HepG2 (cell line): Measurements from ENCODE around the gene MOGAT3. TPM values are rescaled to one million over a fixed set of nuclear protein-coding genes. Genes with fewer than 3 reads are reported as not detected.

Source experiments
- BATF2 ChIP-seq: sonication (generic); formaldehyde crosslinking; IDR thresholded peaks from 2 replicates; pipeline ENCODE4 v1.8.0; 2022; ENCODE audit warnings: mild to moderate bottlenecking, missing genetic modification reagents, moderate library complexity
- DR1 ChIP-seq: sonication (generic); formaldehyde crosslinking; IDR thresholded peaks from 2 replicates; pipeline ENCODE4 v1.8.0; 2021; ENCODE audit warnings: mild to moderate bottlenecking, missing genetic modification reagents, inconsistent platforms
- ELF1 ChIP-seq: sonication (generic); formaldehyde crosslinking; IDR thresholded peaks from 2 replicates; pipeline ENCODE4 v1.4.0; 2020; ENCODE audit warnings: missing genetic modification reagents
- ETS1 ChIP-seq: sonication (generic); formaldehyde crosslinking; IDR thresholded peaks from 2 replicates; pipeline ENCODE4 v1.4.0; 2020; ENCODE audit warnings: missing genetic modification reagents
- GATAD1 ChIP-seq: IDR thresholded peaks from 2 replicates; pipeline ENCODE4 v1.6.1; 2016; ENCODE audit warnings: missing genetic modification reagents, missing compliant biosample characterization
- JUND ChIP-seq: sonication (generic); formaldehyde crosslinking; IDR thresholded peaks from 2 replicates; pipeline ENCODE4 v1.8.0; 2022; ENCODE audit warnings: mild to moderate bottlenecking, missing genetic modification reagents
- KDM5A ChIP-seq: fragments of 200-600 bp; sonication (generic); IDR thresholded peaks from 2 replicates; pipeline ENCODE4 v1.7.0; 2018; ENCODE audit warnings: antibody characterized with exemption, mild to moderate bottlenecking, low read length, borderline replicate concordance
- MAZ ChIP-seq, 2 experiments: sonication (generic) in 1 of 2; formaldehyde crosslinking in 1 of 2; IDR thresholded peaks; 2 replicates each; pipeline versions ENCODE4 v1.5.0 to v1.6.1; 2012 to 2020; ENCODE audit warnings: low read depth in 2 of 2, mild to moderate bottlenecking in 2 of 2, borderline replicate concordance in 1 of 2, improper control_type of control experiment in 1 of 2, low read length in 1 of 2, missing genetic modification reagents in 1 of 2, moderate library complexity in 1 of 2
- MED13 ChIP-seq: sonication (generic); formaldehyde crosslinking; IDR thresholded peaks from 2 replicates; pipeline ENCODE4 v1.5.0; 2020; ENCODE audit warnings: missing genetic modification reagents
- NPAS2 ChIP-seq: sonication (generic); formaldehyde crosslinking; IDR thresholded peaks from 2 replicates; pipeline ENCODE4 v1.8.0; 2022; ENCODE audit warnings: mild to moderate bottlenecking, missing genetic modification reagents, borderline replicate concordance
- SATB2 ChIP-seq: sonication (generic); formaldehyde crosslinking; IDR thresholded peaks from 2 replicates; pipeline ENCODE4 v1.5.0; 2020; ENCODE audit warnings: missing genetic modification reagents
- ZBTB4 ChIP-seq: sonication (generic); formaldehyde crosslinking; IDR thresholded peaks from 2 replicates; pipeline ENCODE4 v1.4.0; 2020; ENCODE audit warnings: missing genetic modification reagents, mild to moderate bottlenecking, borderline replicate concordance
- ZFP91 ChIP-seq: sonication (generic); formaldehyde crosslinking; IDR thresholded peaks from 2 replicates; pipeline ENCODE4 v1.9.0; 2022; ENCODE audit warnings: missing genetic modification reagents, mild to moderate bottlenecking, borderline replicate concordance
- ZNF350 ChIP-seq: sonication (generic); formaldehyde crosslinking; IDR thresholded peaks from 2 replicates; pipeline ENCODE4 v1.4.0; 2020; ENCODE audit warnings: mild to moderate bottlenecking, low read depth, missing genetic modification reagents, borderline replicate concordance
- ZNF558 ChIP-seq: sonication (generic); formaldehyde crosslinking; IDR thresholded peaks from 2 replicates; pipeline ENCODE4 v1.9.0; 2022; ENCODE audit warnings: mild to moderate bottlenecking, missing genetic modification reagents, borderline replicate concordance
- ZNF577 ChIP-seq: sonication (generic); formaldehyde crosslinking; IDR thresholded peaks from 2 replicates; pipeline ENCODE4 v1.4.0; 2020; ENCODE audit warnings: mild to moderate bottlenecking, low read depth, missing genetic modification reagents, borderline replicate concordance
- polyA plus RNA-seq, 8 experiments: library from polyadenylated mRNA; depleted of rRNA in 3 of 8; stranded (reverse) in 7 of 8; unstranded in 1 of 8; fragments of >200 nt; fragmentation: Illumina TruSeq in 4 of 8; extraction: Trizol in 4 of 8; gene quantifications; 2 replicates each; pipeline versions ENCODE4 v1.2.1 to v1.2.3, GENCODE V29; 2011 to 2016; ENCODE audit warnings: low read depth in 4 of 8, missing spikeins in 1 of 8, mixed read lengths in 1 of 8; ENCODE audit not compliant: insufficient read depth in 1 of 8
- total RNA-seq, 5 experiments: library from RNA; depleted of rRNA; stranded (reverse); fragments of >200 nt; fragmentation: Illumina TruSeq; extraction: Trizol; gene quantifications; 2 replicates each; pipeline ENCODE4 v1.2.3, GENCODE V29; 2016; ENCODE audit warnings: low read depth in 1 of 5

Gene MOGAT3
- total and polyA plus RNA-seq, 2 of the 13 experiments (the other 11 are each of a cell fraction or from before 2014, with no cell fraction given): 22.5 to 30.5 TPM

GRCh38 chr7:101165075-101165957, 35.5 kb downstream of the MOGAT3 start, which contains the start of gene VGF (continued):
- TF ChIP-seq ZBTB4: no peak
- TF ChIP-seq NPAS2 (CRISPR knock-in tag): 0 out of 2 replicates have a peak, but pooled peaks have one; percentile 70
- TF ChIP-seq ELF1 (CRISPR knock-in tag): peak; percentile 74
- TF ChIP-seq ZNF577 (CRISPR knock-in tag): 0 out of 2 replicates have a peak, but pooled peaks have one; percentile 84
- TF ChIP-seq DR1: peak; percentile 89
- TF ChIP-seq BATF2 (CRISPR knock-in tag): peak; percentile 92
- TF ChIP-seq GATAD1 (CRISPR knock-in tag): peak; percentile 83
- TF ChIP-seq ETS1 (CRISPR knock-in tag): peak; percentile 96
- TF ChIP-seq MAZ (IDR thresholded peaks at IDR 0.05; ENCODE audit: borderline replicate concordance, low read depth, low read length): no peak
- peak; percentile 99 for TF ChIP-seq MAZ (CRISPR knock-in tag; IDR thresholded peaks at IDR 0.05; ENCODE audit: low read depth)
- TF ChIP-seq ZFP91 (CRISPR knock-in tag): peak; percentile 82
- TF ChIP-seq KDM5A: no peak
- peak; percentile 98 for TF ChIP-seq SATB2 (CRISPR knock-in tag)
- TF ChIP-seq MED13 (CRISPR knock-in tag): peak; percentile 98
- peak; percentile 88 for TF ChIP-seq ZNF350
- peak; percentile 99; the same call in 1 of the 2 replicates for TF ChIP-seq ZNF558
- peak; percentile 56; the same call in 1 of the 2 replicates for TF ChIP-seq JUND (CRISPR knock-in tag)
